Neural cell (in vitro differentiated cells): Measurements from ENCODE around the gene LPIN1. TPM values are rescaled to one million over a fixed set of nuclear protein-coding genes. Genes with fewer than 3 reads are reported as not detected.

ENCODE experiments used
- H2AFZ ChIP-seq: fragments of 200-600, 300-800 bp; sonication (generic), shearing (Covaris generic); 2 replicates; pipeline ENCODE4 v1.6.0; 2014; ENCODE audit warnings: low read depth, mild to moderate bottlenecking, antibody characterized with exemption, low read length, moderate library complexity
- H3F3A ChIP-seq: fragments of 200-600 bp; shearing (Covaris generic); 2 replicates; pipeline ENCODE4 v1.6.1; 2016; ENCODE audit warnings: mild to moderate bottlenecking, moderate library complexity, mixed read lengths, antibody characterized with exemption, low read length; ENCODE audit not compliant: insufficient read depth, poor library complexity, severe bottlenecking
- H3K27ac ChIP-seq: fragments of 200-600, 300-800 bp; sonication (generic), shearing (Covaris generic); 2 replicates; pipeline ENCODE4 v1.5.1; 2014; ENCODE audit warnings: mild to moderate bottlenecking, low read length, moderate library complexity
- H3K27me3 ChIP-seq: fragments of 300-800, 200-600 bp; sonication (generic), shearing (Covaris generic); 2 replicates; pipeline ENCODE4 v1.6.0; 2014; ENCODE audit warnings: mild to moderate bottlenecking, low read depth, low read length, moderate library complexity; ENCODE audit not compliant: insufficient read depth
- H3K36me3 ChIP-seq: fragments of 300-800, 200-600 bp; sonication (generic), shearing (Covaris generic); 2 replicates; pipeline ENCODE4 v1.5.1; 2014; ENCODE audit warnings: mild to moderate bottlenecking, antibody characterized with exemption, low read length, moderate library complexity; ENCODE audit not compliant: insufficient read depth
- H3K4me2 ChIP-seq: fragments of 300-800, 200-600 bp; sonication (generic), shearing (Covaris generic); 2 replicates; pipeline ENCODE4 v1.6.0; 2014; ENCODE audit warnings: mild to moderate bottlenecking, low read length
- H3K4me3 ChIP-seq: fragments of 300-800, 200-600 bp; sonication (generic), shearing (Covaris generic); 2 replicates; pipeline ENCODE4 v1.5.1; 2014; ENCODE audit warnings: mild to moderate bottlenecking, low read length, moderate library complexity
- H3K79me2 ChIP-seq: fragments of 200-600 bp; shearing (Covaris generic); replicated peaks from 2 replicates; pipeline ENCODE4 v1.6.0; 2014; ENCODE audit warnings: mild to moderate bottlenecking, low read length, moderate library complexity; ENCODE audit not compliant: insufficient read depth
- H3K9ac ChIP-seq: fragments of 300-800, 200-600 bp; sonication (generic), shearing (Covaris generic); 2 replicates; pipeline ENCODE4 v1.6.1; 2016; ENCODE audit warnings: mild to moderate bottlenecking, low read length, mixed read lengths
- H3K9me2 ChIP-seq: fragments of 200-600 bp; shearing (Covaris generic); 2 replicates; pipeline ENCODE4 v1.6.1; 2016; ENCODE audit warnings: mild to moderate bottlenecking, low read length, mixed read lengths; ENCODE audit not compliant: insufficient read depth
- H3K9me3 ChIP-seq: fragments of 200-600, 300-800 bp; sonication (generic), shearing (Covaris generic); 2 replicates; pipeline ENCODE4 v1.6.1; 2016; ENCODE audit warnings: mild to moderate bottlenecking, mixed run types, low read length, moderate library complexity, mixed read lengths
- H4K20me1 ChIP-seq: fragments of 200-600 bp; shearing (Covaris generic); 2 replicates; pipeline ENCODE4 v1.6.1; 2016; ENCODE audit warnings: mild to moderate bottlenecking, mixed run types; ENCODE audit not compliant: insufficient read depth
- EP300 ChIP-seq: fragments of 450-650 bp; conservative IDR thresholded peaks from 2 replicates; pipeline ENCODE4 v1.6.1; 2014; ENCODE audit warnings: antibody characterized with exemption, mild to moderate bottlenecking, moderate library complexity; ENCODE audit not compliant: poor library complexity, severe bottlenecking
- EZH2 ChIP-seq: fragments of 200-600, 300-800 bp; shearing (Covaris generic), sonication (generic); IDR thresholded peaks from 2 replicates; pipeline ENCODE4 v1.6.1; 2014; ENCODE audit warnings: antibody characterized with exemption, low read length, borderline replicate concordance, mild to moderate bottlenecking; ENCODE audit not compliant: insufficient read depth, poor library complexity, severe bottlenecking
- MXI1 ChIP-seq: fragments of 450-650 bp; conservative IDR thresholded peaks from 2 replicates; pipeline ENCODE4 v1.6.1; 2014; ENCODE audit warnings: antibody characterized with exemption, mild to moderate bottlenecking; ENCODE audit not compliant: poor library complexity, severe bottlenecking
- POLR2AphosphoS5 ChIP-seq: IDR thresholded peaks from 2 replicates; pipeline ENCODE4 v1.6.1; 2012
- RAD21 ChIP-seq: fragments of 450-650 bp; conservative IDR thresholded peaks from 2 replicates; pipeline ENCODE4 v1.6.1; 2014; ENCODE audit warnings: antibody characterized with exemption, mild to moderate bottlenecking, moderate library complexity
- SMC3 ChIP-seq: fragments of 450-650 bp; conservative IDR thresholded peaks from 2 replicates; pipeline ENCODE4 v1.6.1; 2014; ENCODE audit warnings: antibody characterized with exemption, mild to moderate bottlenecking, moderate library complexity; ENCODE audit not compliant: poor library complexity
- TAF1 ChIP-seq: IDR thresholded peaks from 2 replicates; pipeline ENCODE4 v1.6.1; 2012; ENCODE audit warnings: low read depth
- polyA plus RNA-seq: library from polyadenylated mRNA; depleted of rRNA; stranded (reverse); fragments of >200 nt; gene quantifications from 2 replicates; pipeline ENCODE4 v1.2.3, GENCODE V29; 2014
- TF ChIP-seq, protein P1 (sequence below): fragments of 450-650 bp; IDR thresholded peaks from 2 replicates; pipeline ENCODE4 v1.5.1; 2014; ENCODE audit warnings: antibody characterized with exemption, mild to moderate bottlenecking, moderate library complexity; ENCODE audit not compliant: poor library complexity, severe bottlenecking
- TF ChIP-seq, protein P2 (sequence below): IDR thresholded peaks from 2 replicates; pipeline ENCODE4 v1.6.1; 2012; ENCODE audit warnings: borderline replicate concordance

The LPIN1 gene
- polyA plus RNA-seq, 1 donor from 2014 or later: 47.5 TPM

GRCh38 chr2:11722292-11723060 is 24.0 kb upstream of the LPIN1 start:
- Histone ChIP-seq H3K4me3 (no peak overlapping the region), H3K9me2 (no peaks in the 10 kb centered on the region)
- TF ChIP-seq EP300: no peak
- TF ChIP-seq EZH2: no peak
- no peak for TF ChIP-seq TAF1
- TF ChIP-seq, protein P1, sequence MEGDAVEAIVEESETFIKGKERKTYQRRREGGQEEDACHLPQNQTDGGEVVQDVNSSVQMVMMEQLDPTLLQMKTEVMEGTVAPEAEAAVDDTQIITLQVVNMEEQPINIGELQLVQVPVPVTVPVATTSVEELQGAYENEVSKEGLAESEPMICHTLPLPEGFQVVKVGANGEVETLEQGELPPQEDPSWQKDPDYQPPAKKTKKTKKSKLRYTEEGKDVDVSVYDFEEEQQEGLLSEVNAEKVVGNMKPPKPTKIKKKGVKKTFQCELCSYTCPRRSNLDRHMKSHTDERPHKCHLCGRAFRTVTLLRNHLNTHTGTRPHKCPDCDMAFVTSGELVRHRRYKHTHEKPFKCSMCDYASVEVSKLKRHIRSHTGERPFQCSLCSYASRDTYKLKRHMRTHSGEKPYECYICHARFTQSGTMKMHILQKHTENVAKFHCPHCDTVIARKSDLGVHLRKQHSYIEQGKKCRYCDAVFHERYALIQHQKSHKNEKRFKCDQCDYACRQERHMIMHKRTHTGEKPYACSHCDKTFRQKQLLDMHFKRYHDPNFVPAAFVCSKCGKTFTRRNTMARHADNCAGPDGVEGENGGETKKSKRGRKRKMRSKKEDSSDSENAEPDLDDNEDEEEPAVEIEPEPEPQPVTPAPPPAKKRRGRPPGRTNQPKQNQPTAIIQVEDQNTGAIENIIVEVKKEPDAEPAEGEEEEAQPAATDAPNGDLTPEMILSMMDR: no peak
- TF ChIP-seq MXI1: no peak

GRCh38 chr2:11723061-11723371 is 23.4 kb upstream of the LPIN1 start:
- H2AFZ ChIP-seq: no peak overlapping the region
- no peaks in the 10 kb centered on the region for H3K9me3 ChIP-seq
- no peaks in the 10 kb centered on the region for H3K79me2 ChIP-seq
- H3K4me2 ChIP-seq: no peak overlapping the region
- H3K4me3 ChIP-seq: no peak overlapping the region
- no peak overlapping the region for H3K9ac ChIP-seq
- no peaks in the 10 kb centered on the region for H3F3A ChIP-seq
- H3K36me3 ChIP-seq: no peaks in the 10 kb centered on the region
- H3K9me2 ChIP-seq: no peaks in the 10 kb centered on the region
- no peak overlapping the region for H3K27ac ChIP-seq
- H3K27me3 ChIP-seq: no peaks in the 10 kb centered on the region
- TF ChIP-seq, protein P1: no peak
- no peaks in the 10 kb centered on the region for H4K20me1 ChIP-seq

More at GRCh38 chr2:11722292-11723060, 24.0 kb upstream of the LPIN1 start:
- H3K36me3 ChIP-seq: no peaks in the 10 kb centered on the region
- H2AFZ ChIP-seq: no peak overlapping the region
- no peaks in the 10 kb centered on the region for H3F3A ChIP-seq
- H3K9ac ChIP-seq: no peak overlapping the region
- no peaks in the 10 kb centered on the region for H3K27me3 ChIP-seq
- H3K4me2 ChIP-seq: no peak overlapping the region
- no peaks in the 10 kb centered on the region for H3K79me2 ChIP-seq
- no peaks in the 10 kb centered on the region for H4K20me1 ChIP-seq
- no peak overlapping the region for H3K27ac ChIP-seq
- H3K9me3 ChIP-seq: no peaks in the 10 kb centered on the region

- H3K36me3 ChIP-seq: no peaks in the 10 kb centered on the region
- no peak overlapping the region for H2AFZ ChIP-seq
- no peaks in the 10 kb centered on the region for H3F3A ChIP-seq
- H3K27me3 ChIP-seq: no peaks in the 10 kb centered on the region
- H3K4me3 ChIP-seq: no peak overlapping the region
- no peaks in the 10 kb centered on the region for H3K9me3 ChIP-seq
- no peak overlapping the region for H3K9ac ChIP-seq
- TF ChIP-seq MXI1 (no peak), RAD21 (no peak), SMC3 (no peak), EZH2 (no peak), TAF1 (no peak), POLR2AphosphoS5 (no peak), EP300 (no peak)
- TF ChIP-seq, protein P2, sequence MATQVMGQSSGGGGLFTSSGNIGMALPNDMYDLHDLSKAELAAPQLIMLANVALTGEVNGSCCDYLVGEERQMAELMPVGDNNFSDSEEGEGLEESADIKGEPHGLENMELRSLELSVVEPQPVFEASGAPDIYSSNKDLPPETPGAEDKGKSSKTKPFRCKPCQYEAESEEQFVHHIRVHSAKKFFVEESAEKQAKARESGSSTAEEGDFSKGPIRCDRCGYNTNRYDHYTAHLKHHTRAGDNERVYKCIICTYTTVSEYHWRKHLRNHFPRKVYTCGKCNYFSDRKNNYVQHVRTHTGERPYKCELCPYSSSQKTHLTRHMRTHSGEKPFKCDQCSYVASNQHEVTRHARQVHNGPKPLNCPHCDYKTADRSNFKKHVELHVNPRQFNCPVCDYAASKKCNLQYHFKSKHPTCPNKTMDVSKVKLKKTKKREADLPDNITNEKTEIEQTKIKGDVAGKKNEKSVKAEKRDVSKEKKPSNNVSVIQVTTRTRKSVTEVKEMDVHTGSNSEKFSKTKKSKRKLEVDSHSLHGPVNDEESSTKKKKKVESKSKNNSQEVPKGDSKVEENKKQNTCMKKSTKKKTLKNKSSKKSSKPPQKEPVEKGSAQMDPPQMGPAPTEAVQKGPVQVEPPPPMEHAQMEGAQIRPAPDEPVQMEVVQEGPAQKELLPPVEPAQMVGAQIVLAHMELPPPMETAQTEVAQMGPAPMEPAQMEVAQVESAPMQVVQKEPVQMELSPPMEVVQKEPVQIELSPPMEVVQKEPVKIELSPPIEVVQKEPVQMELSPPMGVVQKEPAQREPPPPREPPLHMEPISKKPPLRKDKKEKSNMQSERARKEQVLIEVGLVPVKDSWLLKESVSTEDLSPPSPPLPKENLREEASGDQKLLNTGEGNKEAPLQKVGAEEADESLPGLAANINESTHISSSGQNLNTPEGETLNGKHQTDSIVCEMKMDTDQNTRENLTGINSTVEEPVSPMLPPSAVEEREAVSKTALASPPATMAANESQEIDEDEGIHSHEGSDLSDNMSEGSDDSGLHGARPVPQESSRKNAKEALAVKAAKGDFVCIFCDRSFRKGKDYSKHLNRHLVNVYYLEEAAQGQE: no peak
- TF ChIP-seq, protein P1: no peak
- H4K20me1 ChIP-seq: no peaks in the 10 kb centered on the region
- H3K9me2 ChIP-seq: no peaks in the 10 kb centered on the region
- H3K4me2 ChIP-seq: no peak overlapping the region
- no peak overlapping the region for H3K27ac ChIP-seq
- H3K79me2 ChIP-seq: no peaks in the 10 kb centered on the region
Observed at GRCh38 chr2:11724151-11724550, 22.3 kb upstream of the LPIN1 start.
